ENCODE data around the gene ANP32E.

Gene ANP32E

DNA sequence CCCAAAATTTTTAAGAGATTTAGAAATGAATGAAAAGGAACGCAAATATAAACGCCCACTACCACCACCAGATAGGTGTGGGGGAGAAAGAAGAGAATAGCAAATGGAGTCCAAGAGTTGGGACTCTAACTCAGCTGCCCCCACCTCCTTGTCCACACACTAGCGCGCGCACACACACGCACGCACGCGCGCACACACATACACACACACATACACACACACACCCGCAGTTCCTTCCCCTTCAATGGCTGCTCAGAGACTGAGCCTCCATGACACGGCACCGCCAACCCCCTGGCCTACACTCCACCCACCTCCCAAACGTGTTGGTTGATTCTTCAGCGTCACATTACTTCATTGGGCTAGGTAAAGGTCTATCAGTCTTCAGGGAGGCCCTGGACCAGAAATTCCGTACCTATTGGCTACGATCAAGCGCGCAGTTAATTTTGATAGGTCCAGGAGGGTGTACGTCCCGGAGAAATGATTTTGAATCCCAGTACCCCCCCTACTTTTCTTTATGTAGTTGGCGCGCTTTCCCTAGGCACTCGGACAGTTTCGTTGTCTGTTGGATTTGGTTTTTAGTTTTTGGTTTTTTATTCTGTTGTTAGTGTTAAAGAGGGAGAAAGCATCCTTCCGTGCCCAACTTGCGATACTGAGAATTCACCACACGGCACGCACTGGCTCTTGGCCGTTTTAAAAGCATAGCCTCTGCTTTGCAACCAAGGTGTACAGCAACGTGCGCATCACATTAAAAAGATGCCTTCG, at the start of gene ANP32E:
Gene ANP32E (minus strand): TSS at position 261 of the 762 bp plus-strand sequence. CDS start 326 bp downstream, outside the sequence.
- H3K36me3 ChIP-seq, result peaks cover 16% of the 10 kb centered on the region
- no peaks in the 10 kb centered on the region for H3K9me3 ChIP-seq (ENCODE audit: severe bottlenecking)
- H3K27me3 ChIP-seq (ENCODE audit: insufficient read depth, low read depth, severe bottlenecking), result no peaks in the 10 kb centered on the region
- TF ChIP-seq, protein P1, sequence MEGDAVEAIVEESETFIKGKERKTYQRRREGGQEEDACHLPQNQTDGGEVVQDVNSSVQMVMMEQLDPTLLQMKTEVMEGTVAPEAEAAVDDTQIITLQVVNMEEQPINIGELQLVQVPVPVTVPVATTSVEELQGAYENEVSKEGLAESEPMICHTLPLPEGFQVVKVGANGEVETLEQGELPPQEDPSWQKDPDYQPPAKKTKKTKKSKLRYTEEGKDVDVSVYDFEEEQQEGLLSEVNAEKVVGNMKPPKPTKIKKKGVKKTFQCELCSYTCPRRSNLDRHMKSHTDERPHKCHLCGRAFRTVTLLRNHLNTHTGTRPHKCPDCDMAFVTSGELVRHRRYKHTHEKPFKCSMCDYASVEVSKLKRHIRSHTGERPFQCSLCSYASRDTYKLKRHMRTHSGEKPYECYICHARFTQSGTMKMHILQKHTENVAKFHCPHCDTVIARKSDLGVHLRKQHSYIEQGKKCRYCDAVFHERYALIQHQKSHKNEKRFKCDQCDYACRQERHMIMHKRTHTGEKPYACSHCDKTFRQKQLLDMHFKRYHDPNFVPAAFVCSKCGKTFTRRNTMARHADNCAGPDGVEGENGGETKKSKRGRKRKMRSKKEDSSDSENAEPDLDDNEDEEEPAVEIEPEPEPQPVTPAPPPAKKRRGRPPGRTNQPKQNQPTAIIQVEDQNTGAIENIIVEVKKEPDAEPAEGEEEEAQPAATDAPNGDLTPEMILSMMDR (IDR thresholded peaks at IDR 0.05; ENCODE audit: low read depth, low read length), result no peak
- peak within 1 kb of the TSS; percentile 95 for H3K27ac ChIP-seq
- peak; percentile 99 for DNase-seq
- peak within 1 kb of the TSS; percentile 98 for H3K4me3 ChIP-seq (ENCODE audit: low read depth, low read length)

DNA sequence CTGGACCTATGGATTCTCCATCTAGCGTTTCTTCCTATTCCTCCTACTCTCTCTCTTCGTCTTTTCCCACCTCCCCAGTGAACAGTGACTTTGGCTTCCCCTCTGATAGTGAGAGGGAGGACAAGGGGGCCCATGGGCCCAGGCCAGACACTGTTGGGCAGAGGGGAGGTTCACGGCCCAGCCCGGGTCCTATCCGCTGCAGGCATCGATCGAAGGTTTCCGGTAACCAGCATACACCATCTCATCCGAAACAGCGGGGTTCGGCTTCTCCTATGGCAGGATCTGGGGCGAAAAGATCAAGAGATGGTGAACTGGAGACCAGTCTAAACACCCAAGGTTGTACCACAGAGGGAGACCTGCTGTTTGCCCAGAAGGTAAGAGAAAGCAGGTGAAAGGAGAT, 47.3 kb upstream of the ANP32E start:
- no peak for DNase-seq
- Histone ChIP-seq H3K36me3 (no peaks in the 10 kb centered on the region), H3K9me3 (ENCODE audit: severe bottlenecking) (no peaks in the 10 kb centered on the region), H3K27ac (no peak overlapping the region), H3K4me3 (ENCODE audit: low read depth, low read length) (peak overlapping the region; percentile 52), H3K27me3 (ENCODE audit: insufficient read depth, low read depth, severe bottlenecking) (no peaks in the 10 kb centered on the region)
- TF ChIP-seq, protein P1 (IDR thresholded peaks at IDR 0.05; ENCODE audit: low read depth, low read length), result no peak

DNA sequence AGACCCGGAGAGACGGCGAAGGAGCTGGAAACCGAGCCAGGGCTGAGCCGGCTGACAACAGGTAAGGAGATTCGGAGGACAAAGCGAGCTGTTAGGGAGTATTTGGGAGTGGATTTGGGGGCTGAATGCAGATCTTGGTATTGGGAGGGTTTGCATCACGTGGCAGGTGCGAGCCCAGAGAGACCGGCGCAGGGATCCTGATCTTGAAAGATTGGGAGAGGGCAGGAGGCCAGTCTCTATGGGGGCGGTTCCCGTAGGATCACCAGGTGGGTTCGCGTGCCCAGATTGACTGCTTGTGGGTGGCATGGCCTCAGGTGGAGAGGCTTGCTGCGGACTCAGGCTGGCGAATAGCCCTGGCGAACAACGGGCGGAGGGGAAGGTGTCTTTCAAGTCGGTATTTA, 46.6 kb upstream of the ANP32E start:
- Histone ChIP-seq H3K27me3 (ENCODE audit: insufficient read depth, low read depth, severe bottlenecking) (no peaks in the 10 kb centered on the region), H3K36me3 (no peaks in the 10 kb centered on the region), H3K4me3 (ENCODE audit: low read depth, low read length) (peak overlapping the region; percentile 52), H3K9me3 (ENCODE audit: severe bottlenecking) (no peaks in the 10 kb centered on the region), H3K27ac (no peak overlapping the region)
- DNase-seq, result no peak
- TF ChIP-seq, protein P1 (IDR thresholded peaks at IDR 0.05; ENCODE audit: low read depth, low read length), result no peak

DNA sequence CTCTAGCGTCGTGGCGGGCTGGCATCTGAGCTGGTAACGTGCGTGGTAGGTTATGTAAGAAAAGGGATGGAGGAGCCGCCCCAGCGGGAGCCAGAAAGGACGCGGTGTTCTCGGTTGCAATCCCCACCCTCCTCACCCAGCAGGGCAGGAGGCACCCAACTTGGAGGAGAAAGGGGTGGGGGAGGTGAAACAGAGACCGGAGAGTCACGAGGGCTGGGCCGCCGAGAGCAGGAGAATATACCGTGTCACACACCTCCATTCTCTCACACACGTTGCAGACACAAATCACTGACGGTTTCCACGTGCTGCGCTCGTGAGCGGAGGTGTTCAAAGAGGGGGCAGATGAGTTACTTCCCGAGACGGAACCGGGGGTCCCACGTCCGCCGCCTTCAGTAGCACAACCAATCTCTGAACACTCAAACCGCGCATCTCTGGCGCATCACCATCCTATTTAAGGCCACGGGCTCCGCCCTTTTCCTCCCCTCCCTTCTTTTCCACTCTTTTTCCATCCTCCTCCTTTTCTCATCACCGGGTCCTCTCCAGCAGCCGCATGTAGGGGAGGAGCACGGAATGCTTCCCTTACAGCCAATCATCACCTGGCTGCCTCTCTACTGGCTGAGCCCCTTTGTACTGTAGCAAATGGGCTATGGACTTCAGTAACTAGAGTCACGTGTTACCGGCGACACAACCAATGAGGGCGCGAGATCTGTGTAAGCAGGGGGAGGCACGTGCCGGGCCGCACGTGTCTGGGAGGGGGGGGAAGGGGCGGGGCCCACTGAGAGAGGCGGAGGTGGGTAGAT, 46.0 kb upstream of the ANP32E start, which contains the start of gene CIART:
Gene CIART (plus strand): TSS at position 797 of the 800 bp plus-strand sequence. CDS start 714 bp downstream, outside the sequence.
- no peaks in the 10 kb centered on the region for H3K27me3 ChIP-seq (ENCODE audit: insufficient read depth, low read depth, severe bottlenecking)
- peak within 1 kb of the TSS; percentile 52 for H3K4me3 ChIP-seq (ENCODE audit: low read depth, low read length)
- TF ChIP-seq, protein P1 (IDR thresholded peaks at IDR 0.05; ENCODE audit: low read depth, low read length), result no peak
- no peaks in the 10 kb centered on the region for H3K36me3 ChIP-seq
- peak; percentile 98 for DNase-seq
- peak within 1 kb of the TSS; percentile 18; the same call in 1 of the 2 replicates for H3K27ac ChIP-seq
- H3K9me3 ChIP-seq (ENCODE audit: severe bottlenecking), result no peaks in the 10 kb centered on the region

DNA sequence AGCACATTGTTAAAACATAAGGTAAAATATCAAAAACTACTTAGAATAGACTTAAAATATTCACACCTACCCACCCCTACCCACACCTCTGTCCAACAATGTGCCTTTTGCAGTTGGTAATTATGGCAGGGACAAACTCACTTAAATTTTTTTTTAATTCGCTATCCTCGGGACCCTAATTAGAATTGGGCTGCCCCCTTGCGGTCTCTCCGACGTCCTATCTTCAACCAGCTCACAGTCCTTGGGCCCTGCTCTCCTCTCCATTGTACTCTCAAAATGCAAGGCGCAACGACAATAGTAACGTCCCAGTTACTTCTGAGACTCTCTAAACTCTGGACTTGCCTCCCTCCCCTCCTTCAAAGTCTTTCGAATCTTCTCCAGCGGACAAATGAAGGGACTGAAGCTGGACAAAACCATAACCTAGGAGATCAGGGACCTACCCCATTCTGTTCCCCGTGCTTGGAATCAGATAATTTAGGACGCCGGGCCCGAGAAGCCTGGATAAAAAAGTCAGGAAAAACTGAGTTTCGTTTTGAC, 45.4 kb upstream of the ANP32E start:
- Histone ChIP-seq H3K27me3 (ENCODE audit: insufficient read depth, low read depth, severe bottlenecking) (no peaks in the 10 kb centered on the region), H3K4me3 (ENCODE audit: low read depth, low read length) (peak overlapping the region; percentile 52), H3K27ac (peak overlapping the region; percentile 18; the same call in 1 of the 2 replicates), H3K36me3 (no peaks in the 10 kb centered on the region), H3K9me3 (ENCODE audit: severe bottlenecking) (no peaks in the 10 kb centered on the region)
- TF ChIP-seq, protein P1 (IDR thresholded peaks at IDR 0.05; ENCODE audit: low read depth, low read length), result peak; percentile 83
- DNase-seq, result peak; percentile 88

Measured in WERI-Rb-1 (cell line).